SU-DHL-6 (cell line): ENCODE measurements around the gene ARHGAP26.

Experiments used
- H2AFZ ChIP-seq: fragments of 200-600 bp; sonication (generic); 2 replicates; pipeline ENCODE4 v1.6.1; 2014; ENCODE audit warnings: low read depth, mild to moderate bottlenecking, moderate library complexity, mixed read lengths, antibody characterized with exemption, low read length; ENCODE audit not compliant: severe bottlenecking
- H3F3A ChIP-seq: fragments of 200-600 bp; shearing (Covaris generic); 2 replicates; pipeline ENCODE4 v1.6.0; 2016; ENCODE audit warnings: antibody characterized with exemption, mild to moderate bottlenecking; ENCODE audit not compliant: insufficient read depth
- H3K27ac ChIP-seq: fragments of 200-600 bp; sonication (generic); 2 replicates; pipeline ENCODE4 v1.5.1; 2016; ENCODE audit warnings: low read depth, mild to moderate bottlenecking, low read length, moderate library complexity, mixed read lengths
- H3K27me3 ChIP-seq: fragments of 200-600 bp; sonication (generic), shearing (Covaris generic); 2 replicates; pipeline ENCODE4 v1.6.0; 2014; ENCODE audit warnings: mild to moderate bottlenecking, low read length
- H3K36me3 ChIP-seq: fragments of 200-600 bp; sonication (generic); 2 replicates; pipeline ENCODE4 v1.6.1; 2014; ENCODE audit warnings: mild to moderate bottlenecking, low read length, mixed read lengths
- H3K4me2 ChIP-seq: fragments of 300-600, 200-600 bp; shearing (Covaris generic), sonication (generic); 2 replicates; pipeline ENCODE4 v1.6.0; 2014; ENCODE audit warnings: low read length, low read depth, mild to moderate bottlenecking; ENCODE audit not compliant: poor library complexity, severe bottlenecking
- H3K4me3 ChIP-seq: fragments of 200-600 bp; sonication (generic); 2 replicates; pipeline ENCODE4 v1.5.1; 2014; ENCODE audit warnings: antibody characterized with exemption, low read length, mild to moderate bottlenecking, mixed read lengths; ENCODE audit not compliant: insufficient read depth, poor library complexity, severe bottlenecking
- H3K79me2 ChIP-seq: fragments of 200-600 bp; sonication (generic); 2 replicates; pipeline ENCODE4 v1.6.1; 2014; ENCODE audit warnings: mild to moderate bottlenecking, low read length, moderate library complexity; ENCODE audit not compliant: insufficient read depth
- H3K9ac ChIP-seq: fragments of 200-600 bp; sonication (generic); 2 replicates; pipeline ENCODE4 v1.7.0; 2014; ENCODE audit warnings: mild to moderate bottlenecking, low read length
- H3K9me2 ChIP-seq: fragments of 200-600 bp; sonication (generic); replicated peaks from 2 replicates; pipeline ENCODE4 v1.6.1; 2014; ENCODE audit warnings: low read length; ENCODE audit not compliant: insufficient read depth
- H3K9me3 ChIP-seq: fragments of 200-600 bp; sonication (generic); 2 replicates; pipeline ENCODE4 v1.6.1; 2014; ENCODE audit warnings: low read length, mixed read lengths; ENCODE audit not compliant: insufficient read depth
- H4K20me1 ChIP-seq: fragments of 200-600 bp; sonication (generic); 2 replicates; pipeline ENCODE4 v1.6.1; 2014; ENCODE audit warnings: low read depth, mild to moderate bottlenecking, antibody characterized with exemption, low read length, moderate library complexity, mixed read lengths
- EZH2phosphoT487 ChIP-seq: fragments of 200-600 bp; sonication (generic), shearing (Covaris generic); conservative IDR thresholded peaks from 2 replicates; pipeline ENCODE4 v1.6.1; 2018; ENCODE audit warnings: mild to moderate bottlenecking, antibody characterized with exemption, low read length, moderate library complexity, mixed read lengths
- TF ChIP-seq, protein P1 (sequence below): fragments of 200-600 bp; sonication (generic); IDR thresholded peaks from one replicate; pipeline ENCODE4 v1.5.1; 2017; ENCODE audit warnings: antibody characterized with exemption, mild to moderate bottlenecking, low read length, moderate library complexity; ENCODE audit not compliant: insufficient read depth, poor library complexity, severe bottlenecking

ARHGAP26 gene

GRCh38 chr5:143155455-143155854 is 385.3 kb downstream of the ARHGAP26 start:
- Histone ChIP-seq H3K36me3 (no peaks in the 10 kb centered on the region), H4K20me1 (no peaks in the 10 kb centered on the region), H3K4me2 (no peak overlapping the region), H3K27me3 (no peaks in the 10 kb centered on the region), H2AFZ (no peak overlapping the region), H3K9ac (no peak overlapping the region), H3K79me2 (no peaks in the 10 kb centered on the region), H3K4me3 (no peak overlapping the region), H3K9me2 (no peaks in the 10 kb centered on the region), H3F3A (no peaks in the 10 kb centered on the region), H3K9me3 (no peaks in the 10 kb centered on the region), H3K27ac (no peak overlapping the region)
- TF ChIP-seq EZH2phosphoT487 = no peak

DNA sequence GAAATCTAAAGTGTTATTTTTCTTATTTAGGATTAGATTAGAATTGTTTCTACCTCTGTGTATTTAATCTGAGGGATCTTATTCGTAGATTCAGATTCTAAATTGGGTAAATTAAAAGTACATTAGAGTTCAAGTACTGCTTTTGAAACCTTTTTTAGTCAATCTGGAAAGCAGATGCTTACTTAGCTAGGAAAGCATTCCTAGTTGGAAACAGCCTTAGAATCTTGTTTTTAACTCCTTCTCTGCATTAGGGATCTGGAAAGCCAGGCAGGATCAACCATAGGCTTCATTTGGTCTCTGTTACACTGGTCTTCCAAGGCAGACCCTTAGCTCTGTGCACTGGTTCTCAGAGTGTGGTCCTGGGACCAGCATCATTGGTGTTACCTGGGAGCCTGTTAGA is 385.9 kb downstream of the ARHGAP26 start:
- Histone ChIP-seq H4K20me1 (no peaks in the 10 kb centered on the region), H3K27me3 (no peaks in the 10 kb centered on the region), H3K36me3 (no peaks in the 10 kb centered on the region), H3K4me2 (no peak overlapping the region), H2AFZ (no peak overlapping the region), H3K9me2 (no peaks in the 10 kb centered on the region), H3K27ac (no peak overlapping the region), H3K9me3 (no peaks in the 10 kb centered on the region), H3F3A (no peaks in the 10 kb centered on the region), H3K9ac (no peak overlapping the region), H3K79me2 (no peaks in the 10 kb centered on the region), H3K4me3 (no peak overlapping the region)
- no peak for TF ChIP-seq EZH2phosphoT487

- no peaks in the 10 kb centered on the region for H3K27me3 ChIP-seq
- no peak overlapping the region for H2AFZ ChIP-seq
- no peaks in the 10 kb centered on the region for H3F3A ChIP-seq
- H3K4me2 ChIP-seq = no peak overlapping the region
- no peaks in the 10 kb centered on the region for H3K36me3 ChIP-seq
- no peaks in the 10 kb centered on the region for H3K9me3 ChIP-seq
- no peaks in the 10 kb centered on the region for H3K79me2 ChIP-seq
- no peak overlapping the region for H3K4me3 ChIP-seq
- H3K9me2 ChIP-seq = no peaks in the 10 kb centered on the region
- H3K27ac ChIP-seq = no peak overlapping the region
- H4K20me1 ChIP-seq = no peaks in the 10 kb centered on the region
- no peak overlapping the region for H3K9ac ChIP-seq
- no peak for TF ChIP-seq EZH2phosphoT487
- TF ChIP-seq, protein P1, sequence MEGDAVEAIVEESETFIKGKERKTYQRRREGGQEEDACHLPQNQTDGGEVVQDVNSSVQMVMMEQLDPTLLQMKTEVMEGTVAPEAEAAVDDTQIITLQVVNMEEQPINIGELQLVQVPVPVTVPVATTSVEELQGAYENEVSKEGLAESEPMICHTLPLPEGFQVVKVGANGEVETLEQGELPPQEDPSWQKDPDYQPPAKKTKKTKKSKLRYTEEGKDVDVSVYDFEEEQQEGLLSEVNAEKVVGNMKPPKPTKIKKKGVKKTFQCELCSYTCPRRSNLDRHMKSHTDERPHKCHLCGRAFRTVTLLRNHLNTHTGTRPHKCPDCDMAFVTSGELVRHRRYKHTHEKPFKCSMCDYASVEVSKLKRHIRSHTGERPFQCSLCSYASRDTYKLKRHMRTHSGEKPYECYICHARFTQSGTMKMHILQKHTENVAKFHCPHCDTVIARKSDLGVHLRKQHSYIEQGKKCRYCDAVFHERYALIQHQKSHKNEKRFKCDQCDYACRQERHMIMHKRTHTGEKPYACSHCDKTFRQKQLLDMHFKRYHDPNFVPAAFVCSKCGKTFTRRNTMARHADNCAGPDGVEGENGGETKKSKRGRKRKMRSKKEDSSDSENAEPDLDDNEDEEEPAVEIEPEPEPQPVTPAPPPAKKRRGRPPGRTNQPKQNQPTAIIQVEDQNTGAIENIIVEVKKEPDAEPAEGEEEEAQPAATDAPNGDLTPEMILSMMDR = no peak
Observed at GRCh38 chr5:143156572-143156971, 386.4 kb downstream of the ARHGAP26 start.

DNA sequence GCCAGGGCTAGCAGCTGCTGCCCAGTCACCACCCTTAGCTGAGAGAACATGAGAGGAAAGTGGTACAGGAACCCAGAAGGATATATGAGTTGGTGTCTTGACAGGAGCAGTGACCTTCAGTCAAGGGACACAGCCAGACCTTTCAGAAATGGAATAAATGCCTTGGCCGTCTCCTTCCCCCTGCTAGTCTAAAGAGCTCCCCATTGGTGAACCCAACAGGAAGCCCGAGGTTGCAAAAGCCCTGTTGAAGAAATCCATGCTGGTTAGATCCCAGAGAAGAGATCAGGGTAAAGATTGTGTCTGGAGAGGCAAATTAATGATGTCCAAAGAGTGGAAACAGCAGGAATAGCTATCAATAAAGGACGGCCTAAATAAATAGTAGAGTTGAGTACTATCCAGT is 388.9 kb downstream of the ARHGAP26 start:
- H3K36me3 ChIP-seq = no peaks in the 10 kb centered on the region
- no peak overlapping the region for H3K9ac ChIP-seq
- TF ChIP-seq EZH2phosphoT487 = no peak
- TF ChIP-seq, protein P1 = no peak
- H3K79me2 ChIP-seq = no peaks in the 10 kb centered on the region
- no peak overlapping the region for H2AFZ ChIP-seq
- H3K4me3 ChIP-seq = no peak overlapping the region
- no peaks in the 10 kb centered on the region for H4K20me1 ChIP-seq
- H3K27me3 ChIP-seq = no peaks in the 10 kb centered on the region
- no peaks in the 10 kb centered on the region for H3K9me2 ChIP-seq
- no peak overlapping the region for H3K27ac ChIP-seq
- no peaks in the 10 kb centered on the region for H3F3A ChIP-seq
- H3K4me2 ChIP-seq = no peak overlapping the region
- H3K9me3 ChIP-seq = no peaks in the 10 kb centered on the region
